NCI-H2171 treated with DMSO at 0.1 percent for 48 hours (cell line): ENCODE results near the gene PAX6.

Source experiments
- DNase-seq: peaks from one replicate; lab custom pipeline; 2025; lab: John Stamatoyannopoulos, UW

PAX6 gene

DNA sequence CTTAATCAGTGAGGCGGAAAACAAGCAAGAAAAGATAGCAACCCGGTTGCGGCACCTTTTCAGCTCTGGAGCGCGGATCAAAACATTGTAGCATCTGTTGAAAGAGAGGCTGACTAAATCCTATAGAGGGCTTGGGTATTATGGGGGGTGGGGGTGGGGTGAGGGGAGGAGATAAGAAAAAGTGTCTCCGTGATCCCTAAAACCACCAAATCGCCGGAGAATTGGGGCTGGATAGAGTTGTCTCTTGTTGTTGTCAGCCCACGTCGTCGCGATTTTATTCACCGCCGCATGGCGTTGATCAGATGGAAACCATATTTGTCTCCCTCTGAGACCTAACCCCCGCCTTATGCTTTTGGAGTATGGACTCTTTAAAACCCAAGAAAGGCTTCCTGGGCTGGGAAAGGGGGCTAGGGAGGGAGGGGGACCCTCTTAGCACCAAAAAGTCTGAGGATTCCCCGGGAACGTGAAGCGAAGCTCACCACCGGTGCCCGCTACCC is 13.0 kb downstream of the PAX6 start:
- DNase-seq = no peak

GRCh38 chr11:31797190-31798056 is 13.7 kb downstream of the PAX6 start:
- DNase-seq = no peak

DNA sequence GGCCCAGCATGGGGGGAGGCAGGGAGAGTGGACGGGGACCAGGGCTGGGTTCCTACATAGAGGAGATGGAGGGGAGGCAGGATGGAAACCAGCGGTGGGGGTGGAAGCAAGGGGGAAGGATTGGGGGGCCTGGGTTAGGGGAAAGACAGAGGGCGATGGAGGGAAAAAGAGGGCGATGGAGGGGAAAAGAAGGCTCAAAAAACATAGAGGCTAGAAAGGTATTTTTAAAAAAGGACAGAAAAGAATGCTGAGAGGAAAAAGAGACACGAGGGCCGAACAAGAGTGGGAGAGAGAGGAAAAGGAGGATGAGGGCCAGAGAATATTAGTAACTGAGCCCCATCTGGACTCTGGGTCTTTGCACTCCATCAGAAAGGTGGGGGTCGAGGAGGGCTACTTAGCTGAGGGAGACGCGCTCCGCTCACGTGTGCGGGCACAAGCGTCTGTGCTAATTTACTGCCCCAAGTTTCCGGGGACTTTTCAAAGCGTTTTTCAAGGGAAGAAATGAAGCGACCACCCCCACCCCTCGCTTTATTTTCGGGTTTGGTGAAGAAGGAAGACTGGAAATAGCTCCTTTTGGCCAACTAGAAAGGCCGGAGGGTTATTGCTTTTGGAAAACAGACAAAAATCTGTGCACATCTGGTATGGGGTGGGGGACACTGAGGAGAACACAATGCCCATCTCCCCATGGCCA is 14.5 kb downstream of the PAX6 start:
- DNase-seq = no peak

DNA sequence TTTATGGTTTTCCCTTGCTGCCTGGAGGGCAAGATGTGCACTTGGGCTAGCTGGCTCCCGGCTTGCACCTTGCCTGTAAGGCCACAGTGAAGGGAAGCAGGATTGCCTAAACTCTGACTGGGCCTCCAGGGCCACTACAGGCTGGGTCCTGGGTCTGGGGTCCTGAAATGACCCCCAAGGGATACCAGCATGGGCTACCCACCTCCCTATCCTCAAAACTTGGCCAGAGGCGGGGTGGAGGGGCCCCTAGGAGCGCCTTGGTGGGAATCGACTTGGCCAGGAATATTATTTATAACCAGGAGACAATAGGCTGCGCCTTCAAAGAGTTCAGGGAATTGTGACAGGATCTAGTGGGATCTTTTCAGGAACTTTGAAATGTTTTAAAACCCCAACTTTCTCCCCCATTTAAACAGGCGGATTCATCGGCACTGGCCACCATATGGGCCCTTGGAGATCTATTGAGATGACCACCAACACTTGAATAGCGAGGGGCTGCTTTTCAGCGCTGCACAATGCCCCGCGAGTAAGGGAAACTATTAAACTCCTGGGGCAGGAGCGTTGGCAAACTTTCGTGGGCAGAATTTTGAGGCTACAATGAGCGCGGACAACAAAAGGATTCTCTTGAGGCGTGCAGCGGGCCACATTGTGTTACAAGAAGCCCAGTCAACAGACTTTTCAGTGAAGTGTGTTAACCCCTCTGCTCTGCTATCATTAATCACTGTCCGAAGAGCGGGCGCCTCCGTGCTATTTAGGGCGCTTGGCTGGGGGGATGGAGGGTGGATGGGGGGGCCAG is 15.2 kb downstream of the PAX6 start:
- DNase-seq = no peak

GRCh38 chr11:31794548-31794947 is 16.6 kb downstream of the PAX6 start:
- DNase-seq = no peak

DNA sequence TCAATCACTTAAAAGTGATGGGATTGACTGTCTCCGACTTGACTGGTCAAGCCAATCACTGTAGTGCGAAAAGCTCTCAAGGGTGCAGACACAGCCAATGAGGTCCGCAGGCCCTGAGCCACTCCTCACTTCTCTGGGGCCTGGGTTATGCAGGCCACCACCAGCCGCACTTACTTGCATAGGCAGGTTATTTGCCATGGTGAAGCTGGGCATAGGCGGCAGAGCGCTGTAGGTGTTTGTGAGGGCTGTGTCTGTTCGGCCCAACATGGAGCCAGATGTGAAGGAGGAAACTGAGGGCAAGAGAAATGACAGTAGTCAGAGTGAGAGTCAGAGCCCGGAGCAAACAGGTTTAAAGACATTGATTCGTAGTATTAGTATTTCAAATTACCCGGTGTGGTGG is 17.9 kb downstream of the PAX6 start:
- DNase-seq = no peak

DNA sequence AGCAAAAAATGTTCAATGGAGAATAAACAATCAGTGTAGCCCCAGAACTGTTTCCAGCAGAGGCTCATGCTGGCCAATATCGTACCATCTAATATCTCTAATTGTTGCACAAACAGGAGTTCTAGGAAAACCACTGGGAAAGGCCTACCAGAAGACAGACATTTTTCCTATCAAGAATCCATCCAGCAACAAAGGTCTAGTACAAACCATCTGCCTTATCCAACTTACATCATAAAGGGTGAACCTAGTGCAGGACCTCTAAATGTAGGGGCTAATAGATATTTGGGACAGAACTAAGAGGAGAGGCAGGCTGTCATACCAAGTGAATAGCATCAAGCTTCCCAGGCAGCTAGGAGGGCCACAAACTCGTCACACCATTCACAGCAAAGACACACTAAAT is 18.7 kb downstream of the PAX6 start:
- no peak for DNase-seq

DNA sequence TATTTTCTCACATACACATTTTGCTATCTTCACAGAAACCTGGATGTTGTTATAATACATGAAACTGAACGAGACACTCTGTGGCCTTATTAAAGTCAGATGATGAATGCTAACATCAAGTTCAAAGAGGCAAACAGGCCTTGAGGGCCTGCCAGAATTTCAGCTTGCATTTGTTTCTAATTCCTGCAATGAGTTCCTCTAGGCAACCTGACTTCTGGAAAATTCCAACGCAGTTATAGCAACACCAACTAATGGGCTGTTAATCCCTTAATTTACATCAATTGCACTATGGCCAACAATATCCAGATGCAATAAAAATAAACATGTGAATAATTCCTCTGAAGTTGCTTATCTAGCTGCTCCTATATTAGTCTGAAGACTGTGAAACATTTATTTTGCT is 19.1 kb downstream of the PAX6 start:
- no peak for DNase-seq

DNA sequence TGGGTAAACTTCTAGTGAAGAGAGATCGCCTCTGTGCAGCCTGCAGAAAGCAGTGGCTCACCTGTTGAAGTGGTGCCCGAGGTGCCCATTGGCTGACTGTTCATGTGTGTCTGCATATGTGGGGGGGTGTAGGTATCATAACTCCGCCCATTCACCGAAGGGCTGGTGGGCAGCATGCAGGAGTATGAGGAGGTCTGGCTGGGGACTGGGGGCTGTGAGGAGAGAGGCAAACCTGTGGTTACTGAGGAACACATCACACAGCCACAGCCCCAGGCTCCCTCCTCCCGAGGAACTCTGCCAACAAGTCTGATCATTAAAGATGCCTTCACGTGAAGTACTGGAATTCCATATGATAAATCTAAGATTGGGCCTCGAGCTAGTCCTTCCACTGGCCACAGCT is 20.5 kb downstream of the PAX6 start:
- DNase-seq = no peak

DNA sequence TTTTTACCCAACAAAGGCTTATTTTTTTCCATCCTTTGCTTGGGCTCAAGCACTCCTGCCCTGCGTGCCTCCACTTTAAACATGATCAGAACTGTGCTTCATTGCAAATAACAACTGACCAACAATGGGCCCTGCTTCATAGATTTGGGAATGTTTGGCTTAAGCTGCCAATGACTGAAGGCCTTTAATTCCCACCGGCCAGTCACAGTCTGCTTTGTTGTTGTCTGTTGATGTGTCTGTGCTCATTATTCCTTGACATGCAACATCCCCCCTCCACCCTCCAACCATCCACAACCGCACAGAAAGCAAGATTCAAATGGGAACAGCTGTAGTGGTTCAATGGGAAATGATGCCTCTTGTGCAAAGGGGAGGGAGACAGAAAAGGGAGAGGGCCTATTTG is 23.0 kb downstream of the PAX6 start:
- no peak for DNase-seq

GRCh38 chr11:31786996-31787685 is 24.0 kb downstream of the PAX6 start:
- DNase-seq = no peak

DNA sequence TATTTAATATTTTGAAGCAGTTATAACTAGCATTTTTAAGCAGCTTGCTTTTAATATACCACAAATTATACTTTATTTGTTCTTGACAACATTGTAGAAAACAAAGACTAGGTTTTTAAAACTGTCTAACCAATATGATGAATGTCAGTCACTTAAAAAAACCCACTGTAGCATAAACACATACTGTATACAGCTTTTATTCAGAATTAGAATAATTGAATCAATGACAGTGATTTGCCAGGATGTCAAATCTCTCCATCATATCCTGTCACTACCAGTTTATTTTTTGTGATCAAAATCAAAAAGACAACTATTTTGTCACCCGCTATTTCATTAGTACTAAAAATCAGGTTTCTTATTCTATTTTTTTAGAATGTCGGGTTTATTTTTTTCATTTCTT is 26.5 kb downstream of the PAX6 start:
- DNase-seq = no peak

- no peak for DNase-seq
These were observed 27.9 kb downstream of the PAX6 start for GRCh38 chr11:31783252-31783651.

DNA sequence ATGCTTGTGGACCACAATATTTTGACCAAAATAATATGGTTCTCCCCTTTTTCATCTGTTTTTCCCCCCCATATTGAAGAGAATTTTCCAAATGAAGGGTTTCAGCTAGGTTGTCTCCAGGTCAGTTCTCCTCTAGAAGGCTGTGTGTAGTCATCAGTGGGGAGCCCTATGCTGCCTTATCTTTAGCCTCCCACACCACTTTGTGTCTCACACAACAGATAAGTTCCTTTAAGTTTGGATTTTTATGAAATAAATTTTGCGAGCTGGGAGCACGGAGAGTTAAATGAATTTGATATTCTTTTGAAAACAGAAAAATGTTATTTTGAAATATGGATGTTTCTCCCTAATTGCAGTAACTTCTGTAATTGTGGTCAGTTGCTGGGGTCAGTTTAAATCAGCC is 28.9 kb downstream of the PAX6 start:
- no peak for DNase-seq

DNA sequence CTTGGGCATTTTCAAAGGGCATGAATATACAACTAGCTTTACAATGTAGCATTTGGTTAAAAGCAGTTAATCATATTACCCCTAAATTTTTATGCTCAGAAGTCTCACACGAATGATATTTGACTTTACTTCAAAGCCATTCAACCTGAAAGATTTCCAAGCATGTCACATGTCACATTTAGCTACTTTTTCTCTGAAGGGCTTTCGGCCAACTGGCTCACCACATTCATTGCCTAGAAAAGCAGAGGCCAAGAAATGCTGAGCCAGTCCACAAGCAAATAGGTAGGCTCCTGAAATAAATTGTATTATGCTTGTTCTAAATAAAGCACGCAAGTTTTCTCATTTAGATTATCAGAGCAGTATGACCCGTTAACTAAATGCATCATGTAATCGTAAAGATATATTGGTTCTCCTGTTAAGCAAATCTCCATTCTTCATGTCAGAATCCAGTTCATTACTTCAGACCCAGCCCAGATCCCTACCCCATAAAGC is 30.6 kb downstream of the PAX6 start:
- peak; percentile 78 for DNase-seq

DNA sequence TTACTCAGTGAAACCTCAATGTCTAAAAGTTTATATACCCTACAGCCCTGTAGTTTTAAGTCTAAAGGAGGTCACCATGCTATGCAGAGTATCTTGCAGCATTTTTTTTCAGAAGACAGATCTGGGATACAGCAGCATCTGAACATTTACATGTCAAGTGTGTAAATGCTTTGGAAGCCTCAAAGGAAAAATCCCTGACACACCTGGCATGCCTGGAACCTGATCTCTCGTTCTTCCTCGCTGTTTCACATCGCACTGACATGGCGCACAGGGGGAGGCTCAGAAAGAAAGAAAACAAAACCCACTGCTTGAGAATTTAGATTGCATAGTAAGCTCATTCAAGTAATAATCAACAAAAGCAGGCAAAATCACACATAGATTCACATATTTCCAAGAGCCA is 31.0 kb downstream of the PAX6 start:
- peak; percentile 97 for DNase-seq

DNA sequence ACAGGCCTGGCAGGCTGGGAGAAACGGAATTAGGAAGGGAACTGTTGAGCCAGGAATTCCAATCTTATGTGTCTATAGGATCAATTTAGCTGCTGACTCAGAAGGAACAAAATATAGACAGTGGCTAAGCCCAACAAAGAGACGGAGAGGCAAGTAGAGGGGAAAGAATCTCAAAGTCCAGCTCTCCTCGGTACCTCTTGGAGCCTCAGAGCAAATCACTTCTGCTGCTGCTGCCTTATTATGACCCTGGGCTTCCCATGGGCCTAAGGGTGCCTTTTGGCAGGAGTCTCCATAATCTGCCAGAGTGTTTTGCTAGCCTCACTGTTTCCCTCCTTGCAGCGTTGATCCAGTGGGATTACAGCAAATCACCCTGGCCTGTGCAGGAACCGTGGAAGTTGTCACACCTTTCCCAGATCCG is 31.7 kb downstream of the PAX6 start:
- DNase-seq = peak; percentile 52

GRCh38 chr11:31772412-31772811 is 38.7 kb downstream of the PAX6 start:
- no peak for DNase-seq

DNA sequence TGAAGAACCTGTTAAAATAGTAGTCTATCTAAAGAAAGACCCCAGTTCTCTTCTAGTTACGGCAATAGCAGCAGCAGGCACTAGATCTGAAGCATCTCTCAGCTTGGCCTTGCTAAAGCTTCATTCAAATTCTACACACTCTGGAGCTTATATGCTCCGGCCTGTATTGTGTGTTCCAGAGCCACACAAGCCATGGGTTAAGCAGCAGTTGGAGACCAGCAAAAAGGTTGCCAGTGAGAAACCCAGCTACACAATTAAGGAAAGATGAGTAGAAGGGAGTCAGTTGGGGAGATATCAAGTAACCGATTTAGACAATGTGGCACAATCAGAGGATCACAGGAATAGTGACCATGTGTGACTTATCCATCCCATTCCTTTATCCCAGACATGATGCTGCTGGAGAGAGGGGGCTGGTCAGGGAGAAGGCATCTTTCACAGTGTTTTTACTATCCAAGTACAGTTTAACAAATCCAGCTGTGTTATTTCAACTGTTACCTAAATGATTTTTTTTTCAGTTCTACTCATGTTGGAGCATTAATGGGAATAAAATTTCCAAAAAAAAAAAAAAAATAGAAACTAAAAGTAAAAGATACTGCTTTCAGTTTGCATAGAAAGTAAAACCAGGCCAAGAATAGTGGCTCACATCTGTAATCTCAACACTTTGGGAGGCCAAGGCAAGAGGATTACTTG is 41.0 kb downstream of the PAX6 start:
- DNase-seq = peak; percentile 47

GRCh38 chr11:31768749-31769640 is 42.1 kb downstream of the PAX6 start:
- DNase-seq = no peak
